ENCODE results near the gene TLE1.

The TLE1 gene

GRCh38 chr9:81559709-81560108, 129.6 kb downstream of the TLE1 start:
- TF ChIP-seq CTCF (IDR thresholded peaks at IDR 0.05; ENCODE audit: low read depth, low read length), result no peak
- no peak for TF ChIP-seq MYC (IDR thresholded peaks at IDR 0.05; ENCODE audit: low read depth, low read length)
- TF ChIP-seq POLR2A (IDR thresholded peaks at IDR 0.05; ENCODE audit: extremely low read depth, insufficient read length), result no peak
- no peak for TF ChIP-seq MAX (IDR thresholded peaks at IDR 0.05; ENCODE audit: low read depth, low read length)
- no peak for DNase-seq (ENCODE audit: low read depth)
- no peak overlapping the region for H3K4me3 ChIP-seq (ENCODE audit: low read depth, low read length)

- TF ChIP-seq MYC (IDR thresholded peaks at IDR 0.05; ENCODE audit: low read depth, low read length) (no peak), CTCF (IDR thresholded peaks at IDR 0.05; ENCODE audit: low read depth, low read length) (no peak), POLR2A (IDR thresholded peaks at IDR 0.05; ENCODE audit: extremely low read depth, insufficient read length) (no peak), MAX (IDR thresholded peaks at IDR 0.05; ENCODE audit: low read depth, low read length) (no peak)
- no peak overlapping the region for H3K4me3 ChIP-seq (ENCODE audit: low read depth, low read length)
- no peak for DNase-seq (ENCODE audit: low read depth)
Observed at GRCh38 chr9:81559197-81559596, 130.2 kb downstream of the TLE1 start.

GRCh38 chr9:81558091-81558830, 131.1 kb downstream of the TLE1 start:
- no peak for TF ChIP-seq MAX (IDR thresholded peaks at IDR 0.05; ENCODE audit: low read depth, low read length)
- no peak for TF ChIP-seq MYC (IDR thresholded peaks at IDR 0.05; ENCODE audit: low read depth, low read length)
- TF ChIP-seq CTCF (IDR thresholded peaks at IDR 0.05; ENCODE audit: low read depth, low read length), result no peak
- no peak for TF ChIP-seq POLR2A (IDR thresholded peaks at IDR 0.05; ENCODE audit: extremely low read depth, insufficient read length)
- no peak for DNase-seq (ENCODE audit: low read depth)
- no peak overlapping the region for H3K4me3 ChIP-seq (ENCODE audit: low read depth, low read length)

GRCh38 chr9:81557452-81558090, 131.8 kb downstream of the TLE1 start:
- no peak overlapping the region for H3K4me3 ChIP-seq (ENCODE audit: low read depth, low read length)
- TF ChIP-seq POLR2A (IDR thresholded peaks at IDR 0.05; ENCODE audit: extremely low read depth, insufficient read length) (no peak), MYC (IDR thresholded peaks at IDR 0.05; ENCODE audit: low read depth, low read length) (no peak), CTCF (IDR thresholded peaks at IDR 0.05; ENCODE audit: low read depth, low read length) (no peak), MAX (IDR thresholded peaks at IDR 0.05; ENCODE audit: low read depth, low read length) (no peak)
- no peak for DNase-seq (ENCODE audit: low read depth)

- no peak overlapping the region for H3K4me3 ChIP-seq (ENCODE audit: low read depth, low read length)
- DNase-seq (ENCODE audit: low read depth), result no peak
- TF ChIP-seq MAX (IDR thresholded peaks at IDR 0.05; ENCODE audit: low read depth, low read length) (no peak), POLR2A (IDR thresholded peaks at IDR 0.05; ENCODE audit: extremely low read depth, insufficient read length) (no peak), CTCF (IDR thresholded peaks at IDR 0.05; ENCODE audit: low read depth, low read length) (no peak), MYC (IDR thresholded peaks at IDR 0.05; ENCODE audit: low read depth, low read length) (no peak)
Observed at GRCh38 chr9:81556923-81557322, 132.4 kb downstream of the TLE1 start.

Measured in NB4 (cell line).